Esophagus squamous epithelium (tissue), 5 donors: Measurements from ENCODE around the gene TRPC4. TPM values are rescaled to one million over a fixed set of nuclear protein-coding genes. Genes with fewer than 3 reads are reported as not detected.
A peak's percentile ranks its signal among the peaks of the same experiment; 100 is the strongest.

Source experiments
- DNase-seq: peaks from one replicate; lab custom pipeline; 2025; lab: John Stamatoyannopoulos, UW
- H3K27ac ChIP-seq, 4 donors: fragments of 200-600 bp; sonication (generic); one replicate each; pipeline ENCODE4 v1.5.1; 2016 to 2019; ENCODE audit warnings: mild to moderate bottlenecking in 1 of 4
- H3K27me3 ChIP-seq, 4 donors: fragments of 200-600 bp; sonication (generic); 1 replicate in 3 of 4; 2 replicates in 1 of 4; pipeline versions ENCODE4 v1.5.1 to v1.6.0; 2017 to 2021; ENCODE audit warnings: antibody characterized with exemption in 1 of 4
- H3K36me3 ChIP-seq, 3 donors: fragments of 200-600 bp; sonication (generic); one replicate each; pipeline ENCODE4 v1.5.1; 2016 to 2019
- H3K4me1 ChIP-seq, 3 donors: fragments of 200-600 bp; sonication (generic); one replicate each; pipeline ENCODE4 v1.5.1; 2017 to 2019
- H3K4me3 ChIP-seq, 4 donors: fragments of 200-600 bp; sonication (generic); 1 replicate in 3 of 4; 2 replicates in 1 of 4; pipeline ENCODE4 v1.5.1; 2016 to 2019; ENCODE audit warnings: mild to moderate bottlenecking in 2 of 4, moderate library complexity in 1 of 4
- H3K9me3 ChIP-seq, 3 donors: fragments of 200-600 bp; sonication (generic); one replicate each; pipeline ENCODE4 v1.5.1; 2016 to 2019
- POLR2A ChIP-seq, 4 donors: fragments of 450-650 bp; IDR thresholded peaks; one replicate each; pipeline ENCODE4 v1.6.1; 2017; ENCODE audit warnings: antibody characterized with exemption in 4 of 4, mild to moderate bottlenecking in 4 of 4, moderate library complexity in 3 of 4
- WGBS, 2 donors: methylation state at CpG; one replicate each; pipeline ENCODE4 v1.1.5; 2018; 5-methylcytosine and 5-hydroxymethylcytosine counted together
- intact Hi-C: fragments of 100-400 bp; cut with DNase I; formaldehyde crosslinking; loops from one replicate; pipeline ENCODE4 v1.15.0; 2022
- total RNA-seq, 4 donors: library from RNA; depleted of rRNA; stranded (reverse); fragments of >200 nt; gene quantifications; one replicate each; pipeline ENCODE4 v1.1.0, GENCODE V29; 2016
- TF ChIP-seq, protein P1 (sequence below), 6 experiments: fragments of 450-650 bp in 4 of 6; fragments of 200-600 bp in 2 of 6; sonication (generic) in 2 of 6; IDR thresholded peaks; one replicate each; pipeline ENCODE4 v1.5.1; 2016 to 2019; ENCODE audit warnings: antibody characterized with exemption in 6 of 6, mild to moderate bottlenecking in 4 of 6, moderate library complexity in 4 of 6
- donor health status: DM: yes; HTN: yes; CAD: no.

The TRPC4 gene
- total RNA-seq, 4 donors from 2014 or later = 0.09 to 0.19 (median 0.13) TPM; not detected in 1

DNA sequence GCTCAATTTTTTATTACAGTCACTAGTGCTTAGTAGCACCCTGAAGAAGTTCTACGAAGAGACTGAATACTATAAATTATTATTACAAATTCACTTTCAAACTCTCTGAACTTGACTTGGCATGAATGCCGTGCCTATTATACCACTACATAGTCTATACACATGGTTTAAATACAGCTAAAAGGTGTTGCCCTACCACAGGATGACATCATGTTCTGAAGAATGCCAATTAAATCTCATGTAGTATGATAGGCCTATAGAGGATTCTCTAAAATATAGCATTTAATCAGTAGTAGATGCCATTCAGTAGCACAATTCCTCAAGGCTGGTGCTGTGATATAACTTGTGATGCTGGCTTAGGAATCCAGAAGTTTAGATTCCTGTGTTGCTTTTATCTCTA is 254.3 kb downstream of the TRPC4 start:
- Histone ChIP-seq H3K27me3 (no peaks in the 10 kb centered on the region), H3K9me3 (no peaks in the 10 kb centered on the region), H3K27ac (no peak overlapping the region), H3K36me3 (no peaks in the 10 kb centered on the region), H3K4me1 (no peaks in the 10 kb centered on the region), H3K4me3 (no peak overlapping the region)
- DNase-seq = no peak
- TF ChIP-seq, protein P1, sequence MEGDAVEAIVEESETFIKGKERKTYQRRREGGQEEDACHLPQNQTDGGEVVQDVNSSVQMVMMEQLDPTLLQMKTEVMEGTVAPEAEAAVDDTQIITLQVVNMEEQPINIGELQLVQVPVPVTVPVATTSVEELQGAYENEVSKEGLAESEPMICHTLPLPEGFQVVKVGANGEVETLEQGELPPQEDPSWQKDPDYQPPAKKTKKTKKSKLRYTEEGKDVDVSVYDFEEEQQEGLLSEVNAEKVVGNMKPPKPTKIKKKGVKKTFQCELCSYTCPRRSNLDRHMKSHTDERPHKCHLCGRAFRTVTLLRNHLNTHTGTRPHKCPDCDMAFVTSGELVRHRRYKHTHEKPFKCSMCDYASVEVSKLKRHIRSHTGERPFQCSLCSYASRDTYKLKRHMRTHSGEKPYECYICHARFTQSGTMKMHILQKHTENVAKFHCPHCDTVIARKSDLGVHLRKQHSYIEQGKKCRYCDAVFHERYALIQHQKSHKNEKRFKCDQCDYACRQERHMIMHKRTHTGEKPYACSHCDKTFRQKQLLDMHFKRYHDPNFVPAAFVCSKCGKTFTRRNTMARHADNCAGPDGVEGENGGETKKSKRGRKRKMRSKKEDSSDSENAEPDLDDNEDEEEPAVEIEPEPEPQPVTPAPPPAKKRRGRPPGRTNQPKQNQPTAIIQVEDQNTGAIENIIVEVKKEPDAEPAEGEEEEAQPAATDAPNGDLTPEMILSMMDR (IDR thresholded peaks at IDR 0.05) = no peak
- no peak for TF ChIP-seq POLR2A (IDR thresholded peaks at IDR 0.05)
- WGBS, 2 donors = 39 to 64% methylated on average over 2 of the region's 2 CpGs
- intact Hi-C loops = no loop called here

DNA sequence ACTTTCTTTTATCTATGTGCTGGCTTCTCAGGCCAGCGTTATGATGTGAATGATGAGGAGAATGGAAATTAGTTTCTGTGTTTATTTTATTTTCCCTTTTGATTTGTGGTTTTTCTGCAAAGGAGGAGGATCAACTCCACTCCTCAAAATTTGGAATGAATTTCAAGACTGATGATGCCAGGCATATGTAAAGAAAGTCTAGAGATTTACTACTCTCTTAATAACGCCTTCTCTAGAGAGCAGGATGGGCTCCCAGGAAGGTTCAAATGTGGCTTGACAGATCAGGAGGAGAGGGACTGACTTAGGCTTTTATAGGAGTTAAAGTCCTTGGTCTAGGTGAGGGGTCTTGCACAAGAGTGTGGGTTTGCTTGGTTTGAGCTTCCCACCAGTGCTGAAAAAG is 255.9 kb downstream of the TRPC4 start:
- intact Hi-C loops = no loop called here
- WGBS, 2 donors = 47 to 63% methylated on average over 2 of the region's 2 CpGs
- no peak for TF ChIP-seq POLR2A (IDR thresholded peaks at IDR 0.05)
- TF ChIP-seq, protein P1 (IDR thresholded peaks at IDR 0.05) = no peak
- no peaks in the 10 kb centered on the region for H3K36me3 ChIP-seq
- no peak overlapping the region for H3K27ac ChIP-seq
- H3K4me3 ChIP-seq = no peak overlapping the region
- no peaks in the 10 kb centered on the region for H3K9me3 ChIP-seq
- H3K4me1 ChIP-seq = no peaks in the 10 kb centered on the region
- no peaks in the 10 kb centered on the region for H3K27me3 ChIP-seq
- no peak for DNase-seq

DNA sequence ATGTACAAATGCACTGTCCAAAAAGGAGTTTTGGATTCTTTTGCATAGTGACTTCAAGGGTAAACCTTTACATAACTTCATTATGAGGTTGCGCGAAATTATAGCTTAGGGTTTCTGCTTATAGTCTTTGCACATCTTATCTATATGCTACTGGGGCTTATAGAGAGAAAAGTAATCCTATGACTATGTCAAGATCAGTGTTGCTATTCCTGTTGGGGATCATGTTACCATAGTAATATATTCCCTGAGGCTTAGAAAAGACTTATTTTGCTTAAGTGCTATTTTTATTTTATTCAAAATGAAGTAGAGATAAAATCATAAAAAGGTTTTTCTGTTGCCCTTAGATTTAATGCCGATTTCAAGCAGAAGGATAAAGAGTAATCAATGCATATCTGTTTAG is 256.3 kb downstream of the TRPC4 start:
- Histone ChIP-seq H3K27ac (no peak overlapping the region), H3K27me3 (no peaks in the 10 kb centered on the region), H3K9me3 (no peaks in the 10 kb centered on the region), H3K36me3 (no peaks in the 10 kb centered on the region), H3K4me1 (no peaks in the 10 kb centered on the region), H3K4me3 (no peak overlapping the region)
- TF ChIP-seq, protein P1 (IDR thresholded peaks at IDR 0.05) = no peak
- TF ChIP-seq POLR2A (IDR thresholded peaks at IDR 0.05) = no peak
- WGBS, 2 donors = 67 to 69% methylated on average over 3 of the region's 3 CpGs
- DNase-seq = no peak
- intact Hi-C loops = no loop called here

DNA sequence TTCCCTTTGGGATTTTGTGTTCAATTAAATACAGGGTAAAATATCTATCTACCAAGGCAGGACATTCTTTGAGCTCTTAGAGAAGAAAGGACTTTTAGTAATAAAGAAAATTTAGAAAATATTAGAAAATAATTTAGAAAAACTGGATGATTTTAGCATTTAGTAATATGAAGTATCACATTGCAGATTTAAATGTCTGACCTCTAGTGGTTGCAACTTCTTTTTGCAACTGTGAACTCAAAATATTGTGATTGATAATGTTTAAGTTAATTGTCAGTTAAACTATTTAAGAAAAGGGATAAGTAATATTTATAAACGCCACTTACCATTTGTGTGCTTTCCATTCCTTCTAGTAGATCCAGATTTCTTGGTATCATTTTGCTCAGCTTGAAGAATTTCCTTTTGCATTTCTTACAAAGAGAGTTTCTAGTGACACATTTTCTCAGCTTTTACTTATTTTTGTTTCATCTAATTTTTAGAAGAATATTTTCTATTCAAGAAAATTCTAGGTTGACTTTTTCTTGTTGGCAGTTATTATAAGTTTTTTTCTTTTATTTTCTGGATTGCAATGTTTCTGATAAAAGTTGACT is 260.7 kb downstream of the TRPC4 start:
- no peaks in the 10 kb centered on the region for H3K4me1 ChIP-seq
- no peaks in the 10 kb centered on the region for H3K9me3 ChIP-seq
- no peaks in the 10 kb centered on the region for H3K27me3 ChIP-seq
- no peak for DNase-seq
- TF ChIP-seq, protein P1 (IDR thresholded peaks at IDR 0.05) = peak in 2 of 6 experiments; percentile 20 to 39
- TF ChIP-seq POLR2A (IDR thresholded peaks at IDR 0.05) = no peak
- WGBS, 2 donors = 37 to 48% methylated on average over 1 of the region's 1 CpG
- no peak overlapping the region for H3K27ac ChIP-seq
- no peaks in the 10 kb centered on the region for H3K36me3 ChIP-seq
- intact Hi-C loops = loop anchor here (10.0 kb wide), 1 partner anchor 504 kb away; the partner anchor contains the start of gene CSNK1A1L
- no peak overlapping the region for H3K4me3 ChIP-seq

DNA sequence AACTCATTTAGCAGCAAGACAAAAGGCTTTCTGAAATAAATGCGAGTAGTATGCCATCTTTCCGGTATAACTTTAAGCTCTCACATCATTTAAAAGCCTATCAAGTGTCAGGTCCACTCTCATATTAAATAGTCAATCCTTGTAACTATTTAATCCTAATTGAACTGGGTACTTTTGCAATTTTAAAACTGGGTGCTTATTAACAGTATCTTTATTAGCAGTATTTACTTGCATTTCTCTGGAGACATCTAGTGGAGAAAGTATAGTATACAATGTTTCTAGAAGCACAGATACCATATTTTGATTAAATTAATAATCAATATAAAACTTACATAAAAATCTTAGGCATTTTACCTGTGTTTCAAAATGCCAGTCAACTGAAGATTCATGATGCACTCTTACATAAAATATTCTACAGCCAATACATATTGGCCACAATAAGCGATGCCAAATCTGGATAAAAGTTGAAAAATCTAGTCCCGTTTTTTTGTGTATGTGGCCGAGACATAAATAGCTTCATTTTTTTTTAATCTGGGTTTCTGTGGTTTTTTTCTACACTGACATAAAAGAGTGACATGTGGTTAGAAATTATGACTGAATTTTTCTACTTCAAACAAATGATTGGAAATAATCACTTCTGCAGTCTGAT is 266.7 kb downstream of the TRPC4 start:
- TF ChIP-seq, protein P1 (IDR thresholded peaks at IDR 0.05) = peak in 5 of 6 experiments; percentile 10 to 66 (median 53)
- TF ChIP-seq POLR2A (IDR thresholded peaks at IDR 0.05) = no peak
- H3K27me3 ChIP-seq = no peaks in the 10 kb centered on the region
- H3K4me3 ChIP-seq = no peak overlapping the region
- 53 to 58% methylated on average over 5 of the region's 5 CpGs for WGBS, 2 donors
- no peaks in the 10 kb centered on the region for H3K36me3 ChIP-seq
- no peaks in the 10 kb centered on the region for H3K9me3 ChIP-seq
- no peak overlapping the region for H3K27ac ChIP-seq
- no peak for DNase-seq
- intact Hi-C loops = loop anchor here (10.0 kb wide), 1 partner anchor 498 kb away; the partner anchor contains the start of gene CSNK1A1L
- peaks cover 0 to 5% (median 0%) of the 10 kb centered on the region in 3 donors for H3K4me1 ChIP-seq
